Effector CD8-positive, alpha-beta T cell (primary cell): ENCODE data around the gene PFKFB3.
"Not testable (repeated sequence)": the region's sequence is repeated elsewhere in the genome, so short reads cannot be mapped to it uniquely, and the experiment has no call there.

Source experiments
- DNase-seq: peaks from one replicate; lab custom pipeline; 2025; lab: John Stamatoyannopoulos, UW

Gene PFKFB3

DNA sequence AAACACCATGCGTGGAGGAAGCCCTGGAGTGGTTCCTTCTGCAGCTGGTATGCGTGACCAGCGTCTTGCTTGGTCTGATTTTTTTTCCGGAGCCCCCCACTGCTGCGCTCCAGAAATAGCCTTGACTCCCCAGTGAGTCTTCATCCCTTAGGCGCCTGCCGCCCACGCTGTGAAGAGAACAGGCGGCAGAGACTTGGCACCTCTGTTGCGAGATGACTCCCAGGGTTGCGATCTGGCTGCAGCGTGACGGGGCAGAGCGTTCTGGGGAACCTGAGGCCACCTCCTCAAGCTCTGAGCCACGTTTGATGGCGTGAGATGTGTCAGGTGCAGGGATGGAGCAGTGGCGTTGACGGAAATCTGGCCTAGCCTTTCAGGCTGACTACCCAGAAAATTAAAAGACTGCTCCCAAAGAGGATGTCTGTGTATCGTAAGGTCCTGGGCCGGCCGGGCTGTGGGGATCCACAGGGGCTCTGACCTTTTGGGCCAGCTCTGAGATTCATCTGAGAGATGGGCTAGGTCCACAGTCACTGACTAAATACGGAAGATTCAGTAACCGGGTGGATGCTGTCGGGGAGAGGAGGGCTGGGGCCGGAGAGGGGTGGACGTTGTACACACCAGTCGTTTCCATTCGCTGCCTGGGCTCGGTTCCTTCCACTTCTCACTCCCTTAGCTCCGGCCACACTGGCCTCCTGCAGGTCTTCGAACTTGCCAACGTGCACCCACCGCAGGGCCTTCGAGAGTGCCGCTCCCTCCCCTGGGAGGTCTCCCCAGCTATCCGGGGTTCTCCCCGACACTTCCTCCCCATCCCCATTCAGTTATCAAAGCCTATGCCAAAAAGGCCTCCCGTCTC lies 33.8 kb downstream of the PFKFB3 start:
- no peak for DNase-seq

DNA sequence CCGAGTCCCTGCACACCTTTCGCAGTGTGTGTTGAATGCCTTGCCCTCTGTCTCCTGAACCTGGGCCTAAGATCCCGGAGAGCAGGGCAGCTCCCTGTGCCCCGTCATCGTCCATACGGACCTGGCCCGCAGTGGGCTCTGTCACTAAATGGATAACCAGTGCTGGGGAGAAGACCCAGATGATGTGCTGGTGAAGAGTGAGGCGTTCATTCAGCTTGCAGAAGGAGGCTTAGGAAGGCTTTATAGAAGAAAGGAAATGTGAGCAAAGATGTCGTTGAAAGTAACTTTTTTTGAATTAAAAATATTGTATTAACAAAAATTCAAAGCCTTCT lies 34.4 kb downstream of the PFKFB3 start:
- DNase-seq, result no peak

DNA sequence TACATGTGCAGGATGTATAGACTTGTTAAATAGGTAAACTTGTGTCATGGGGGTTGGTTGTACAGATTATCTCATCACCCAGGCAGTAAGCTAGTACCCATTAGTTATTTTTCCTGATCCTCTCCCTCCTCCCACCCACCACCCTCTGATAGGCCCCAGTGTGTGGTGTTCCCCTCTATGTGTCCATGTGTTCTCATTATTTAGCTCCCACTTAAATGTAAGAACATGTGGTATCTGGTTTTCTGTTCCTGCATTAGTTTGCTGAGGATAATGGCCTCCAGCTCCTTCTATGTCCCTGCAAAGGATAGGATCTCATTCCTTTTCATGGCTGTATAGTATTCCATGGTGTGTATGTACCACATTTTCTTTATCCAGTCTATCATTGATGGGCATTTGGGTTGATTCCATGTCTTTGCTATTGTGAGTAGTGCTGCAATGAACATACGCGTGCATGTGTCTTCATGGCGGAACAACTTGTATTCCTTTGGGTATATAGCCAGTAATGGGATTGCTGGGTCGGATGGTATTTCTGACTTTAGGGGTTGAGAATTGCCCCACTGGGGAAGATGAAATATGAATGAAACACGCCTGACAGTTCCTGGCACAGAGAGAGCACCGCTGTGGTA lies 36.0 kb downstream of the PFKFB3 start:
- DNase-seq, result not testable (repeated sequence)

DNA sequence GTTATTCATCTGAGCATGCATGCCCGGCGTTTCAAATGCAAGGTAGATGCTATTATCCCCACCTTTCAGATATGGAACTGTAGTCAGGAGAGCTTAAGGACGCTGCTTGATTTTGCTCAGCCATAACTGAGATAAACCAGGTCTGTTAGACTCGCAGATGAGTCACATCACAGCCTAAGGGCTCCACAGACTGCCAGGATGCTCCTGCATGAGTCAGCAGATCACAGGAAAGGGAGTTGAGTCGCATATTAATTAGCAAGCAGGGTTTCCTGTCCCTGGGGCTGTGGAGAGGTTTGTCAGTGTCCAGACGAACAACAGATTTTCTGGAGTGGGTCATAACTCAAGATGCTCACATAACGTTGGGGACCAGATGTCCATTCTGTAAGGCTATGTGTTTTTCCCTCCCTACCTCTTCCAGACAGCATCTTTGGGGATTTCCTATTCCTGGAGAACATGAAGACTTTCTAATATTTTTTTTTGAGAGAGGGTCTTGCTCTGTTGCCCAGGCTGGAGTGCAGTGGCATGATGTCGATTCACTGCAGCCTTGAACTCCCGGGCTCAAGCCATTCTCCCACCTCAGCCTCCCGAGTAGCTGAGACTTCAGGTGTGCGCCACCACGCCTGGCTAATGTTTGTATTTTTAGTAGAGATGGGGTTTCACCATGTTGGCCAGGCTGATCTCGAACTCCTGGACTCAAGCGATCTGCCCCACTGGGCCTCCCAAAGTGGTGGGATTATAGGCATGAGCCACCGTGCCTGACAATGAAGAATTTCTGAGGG lies 36.7 kb downstream of the PFKFB3 start:
- DNase-seq, result no peak

DNA sequence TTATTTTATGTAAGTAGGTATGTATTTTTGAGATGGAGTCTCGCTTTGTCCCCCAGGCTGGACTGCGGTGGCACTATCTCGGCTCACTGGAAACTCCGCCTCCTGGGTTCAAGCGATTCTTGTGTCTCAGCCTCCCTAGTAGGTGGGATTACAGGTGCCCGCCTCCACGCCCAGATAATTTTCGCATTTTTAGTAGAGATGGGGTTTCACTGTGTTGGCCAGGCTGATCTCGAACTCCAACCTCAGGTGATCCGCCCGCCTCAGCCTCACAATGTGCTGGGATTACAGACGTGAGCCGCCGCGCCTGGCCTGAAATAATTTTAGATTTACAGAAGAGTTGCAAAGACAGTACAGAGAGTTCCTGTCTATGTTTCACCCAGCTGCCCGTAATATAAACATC lies 37.5 kb downstream of the PFKFB3 start:
- DNase-seq, result no peak

DNA sequence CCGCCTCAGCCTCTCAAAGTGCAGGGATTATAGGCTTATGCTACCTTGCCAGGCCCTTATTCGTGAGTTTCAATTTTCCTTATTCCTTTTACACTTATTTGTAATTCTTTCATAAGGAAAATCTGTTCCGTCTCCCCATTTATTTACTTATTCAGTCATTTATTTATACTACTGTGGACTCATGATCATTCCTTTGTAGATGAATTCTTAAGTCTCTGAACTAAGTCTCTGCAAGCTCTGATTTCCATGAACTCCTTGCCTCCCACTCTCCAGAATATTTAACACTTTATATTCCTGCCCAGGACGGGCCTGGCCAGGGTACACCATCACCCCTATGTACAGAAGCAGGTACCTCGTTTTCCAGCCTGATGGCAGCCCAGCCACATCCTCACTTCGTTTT lies 39.4 kb downstream of the PFKFB3 start:
- no peak for DNase-seq

DNA sequence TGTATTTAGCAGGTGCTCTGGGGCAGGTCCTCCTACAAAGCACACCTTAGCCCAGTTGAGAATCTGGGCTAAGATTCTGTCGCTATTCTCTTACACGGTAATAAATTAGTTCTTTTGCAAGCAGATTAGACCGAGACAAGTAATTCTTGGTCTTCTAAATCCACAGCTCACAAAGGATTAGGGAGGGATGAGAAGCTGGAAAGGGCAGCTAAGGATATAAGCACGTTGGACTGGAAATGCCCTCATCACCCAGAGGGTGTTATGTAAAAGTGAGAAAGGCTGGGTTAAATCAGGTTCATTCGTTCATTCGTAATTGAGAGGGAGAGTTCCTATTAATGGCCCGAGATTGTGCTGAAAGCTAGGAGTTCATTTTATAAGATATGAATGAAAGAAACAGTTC lies 41.8 kb downstream of the PFKFB3 start:
- no peak for DNase-seq

DNA sequence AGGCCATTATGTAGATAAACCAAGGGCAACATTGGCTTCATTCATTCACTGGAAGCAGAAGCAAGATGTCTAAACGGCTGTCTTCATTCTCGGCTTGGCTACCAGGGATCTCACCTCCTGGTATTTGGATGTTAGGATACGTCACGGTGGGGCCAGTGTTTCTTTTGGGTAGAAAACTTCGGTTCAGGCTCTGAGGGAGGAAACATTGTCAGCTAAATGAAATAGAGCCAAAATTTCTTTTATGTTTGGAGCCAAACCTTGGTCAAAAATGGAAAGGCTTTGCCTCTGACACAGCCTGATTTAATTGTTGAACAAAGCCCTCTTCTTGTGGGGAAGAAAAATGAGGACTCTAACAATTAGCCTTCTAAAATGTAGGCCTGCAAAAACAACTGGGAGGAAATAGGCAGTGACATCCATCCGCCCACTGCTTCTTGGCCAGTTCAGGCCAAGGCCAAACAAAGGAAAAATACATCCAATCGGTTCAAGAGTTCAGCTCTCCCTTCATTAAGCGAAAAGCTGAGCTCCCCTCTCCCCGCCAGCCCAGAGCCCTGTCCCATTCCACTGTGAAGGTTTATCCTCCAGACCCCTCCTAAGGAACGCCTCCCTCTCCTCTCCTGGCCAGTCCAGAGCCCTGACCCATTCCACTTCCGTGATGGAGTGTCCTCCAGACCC lies 44.4 kb downstream of the PFKFB3 start:
- DNase-seq, result no peak

DNA sequence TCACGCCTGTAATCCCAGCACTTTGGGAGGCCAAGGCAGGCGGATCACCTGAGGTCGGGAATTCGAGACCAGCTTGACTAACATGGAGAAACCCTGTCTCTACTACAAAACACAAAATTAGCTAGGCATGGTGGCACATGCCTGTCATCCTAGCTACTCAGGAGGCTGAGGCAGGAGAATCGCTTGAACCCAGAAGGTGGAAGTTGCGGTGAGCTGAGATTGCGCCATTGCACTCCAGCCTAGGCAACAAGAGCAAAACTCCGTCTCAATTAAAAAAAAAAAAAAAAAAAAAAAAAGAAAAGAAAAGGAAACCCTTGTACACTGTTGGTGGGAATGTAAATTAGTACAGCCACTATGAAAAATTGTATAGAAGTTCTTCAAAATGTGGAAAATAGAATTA lies 46.2 kb downstream of the PFKFB3 start:
- not testable (repeated sequence) for DNase-seq

DNA sequence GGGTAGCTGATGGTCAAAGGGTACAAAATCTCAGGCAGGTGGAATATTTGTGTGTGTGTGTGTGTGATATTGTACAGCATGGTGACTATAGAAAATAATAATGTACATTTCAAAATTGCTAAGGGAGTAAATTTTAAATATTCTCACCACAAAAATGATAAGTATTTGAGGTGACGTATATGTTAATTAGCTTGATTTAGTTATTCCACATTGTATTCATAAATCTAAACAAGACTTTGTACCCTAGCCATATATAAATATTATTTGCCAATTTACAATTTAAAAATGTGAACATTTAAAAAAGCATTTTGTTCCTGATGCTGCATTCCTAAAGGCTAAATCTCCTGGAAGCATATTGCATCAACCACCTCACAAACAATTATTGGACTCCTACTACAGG lies 47.0 kb downstream of the PFKFB3 start:
- DNase-seq, result no peak

DNA sequence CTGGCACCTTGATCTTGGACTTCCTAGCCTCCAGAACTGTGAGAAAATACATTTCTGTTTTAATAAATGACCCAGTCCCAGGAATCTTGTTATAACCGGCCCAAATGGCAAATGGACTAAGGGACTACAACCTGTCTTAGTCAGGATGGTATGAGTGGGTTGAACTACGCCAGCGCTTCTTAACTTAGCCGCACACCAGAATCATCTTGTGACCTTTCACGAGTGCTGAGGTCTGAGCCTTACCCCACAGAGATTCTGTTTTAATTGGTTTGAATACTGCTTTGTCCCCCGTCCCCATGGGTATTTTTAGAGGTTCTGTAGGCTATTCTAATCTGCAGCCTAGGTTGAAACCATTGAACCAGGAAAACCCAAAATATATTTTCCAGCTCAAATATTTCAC lies 48.0 kb downstream of the PFKFB3 start:
- no peak for DNase-seq

DNA sequence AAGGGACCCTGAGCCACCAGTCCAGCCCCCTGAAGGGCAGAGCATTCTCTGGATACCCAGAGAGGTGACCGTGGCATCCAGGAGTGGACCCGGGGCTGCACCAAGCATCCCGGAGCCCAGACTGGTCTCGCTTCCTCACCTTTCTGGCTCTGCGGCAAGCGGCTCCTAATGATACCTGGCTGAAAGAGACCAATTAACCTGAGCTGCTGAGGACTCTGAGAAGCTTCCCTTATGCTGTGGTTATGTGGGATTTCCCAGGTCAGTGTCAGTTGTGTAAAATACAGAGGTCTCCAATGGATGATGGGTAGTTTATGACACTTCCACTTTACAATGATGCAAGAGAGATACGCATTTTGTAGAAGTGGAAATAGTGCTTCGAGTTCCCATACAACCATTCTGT lies 51.5 kb downstream of the PFKFB3 start:
- DNase-seq, result no peak

DNA sequence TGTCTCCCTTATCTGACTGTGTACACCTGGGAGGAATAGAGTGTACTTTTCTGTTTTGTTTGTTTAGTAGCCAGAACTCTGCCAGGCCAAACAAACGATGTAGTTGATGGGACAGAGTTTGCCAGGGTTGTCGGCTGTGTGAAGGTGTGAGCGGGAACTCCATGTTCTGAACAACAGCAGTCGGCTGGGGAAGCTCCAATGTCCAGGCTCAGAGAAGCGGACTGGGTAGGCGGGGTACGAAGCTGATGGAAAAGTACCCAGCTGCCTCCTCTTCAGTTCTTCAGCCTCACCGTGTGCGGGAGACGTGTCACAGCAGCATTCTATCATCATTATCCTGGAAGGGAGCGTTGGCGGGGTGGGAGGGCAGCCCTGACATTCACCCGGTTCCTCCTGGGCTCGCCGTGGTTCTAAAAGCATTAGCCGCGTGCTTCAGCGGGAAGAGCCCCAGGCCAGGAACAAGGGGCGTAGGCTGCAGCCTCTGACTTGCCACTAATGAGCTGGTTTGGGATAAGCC lies 52.9 kb downstream of the PFKFB3 start:
- no peak for DNase-seq

DNA sequence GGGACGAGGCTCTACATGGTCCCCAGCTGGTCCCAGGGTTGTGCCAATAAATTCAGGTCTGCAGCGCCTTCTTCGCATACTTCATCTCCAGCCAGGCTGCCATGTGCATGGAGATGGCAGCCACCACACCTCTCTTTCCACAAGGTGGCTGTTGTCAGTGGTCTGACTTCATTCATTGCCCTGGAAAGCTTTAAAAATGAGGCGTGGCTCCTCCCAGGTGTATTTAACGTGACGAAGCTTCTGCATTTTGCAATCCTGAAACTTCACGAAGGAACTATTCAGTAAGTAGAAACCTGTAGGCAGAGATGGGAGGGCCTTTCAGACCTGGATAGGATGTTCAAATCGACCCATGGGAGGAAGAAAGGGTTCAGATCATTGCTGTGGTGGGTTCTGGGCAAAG lies 53.7 kb downstream of the PFKFB3 start:
- DNase-seq, result no peak

DNA sequence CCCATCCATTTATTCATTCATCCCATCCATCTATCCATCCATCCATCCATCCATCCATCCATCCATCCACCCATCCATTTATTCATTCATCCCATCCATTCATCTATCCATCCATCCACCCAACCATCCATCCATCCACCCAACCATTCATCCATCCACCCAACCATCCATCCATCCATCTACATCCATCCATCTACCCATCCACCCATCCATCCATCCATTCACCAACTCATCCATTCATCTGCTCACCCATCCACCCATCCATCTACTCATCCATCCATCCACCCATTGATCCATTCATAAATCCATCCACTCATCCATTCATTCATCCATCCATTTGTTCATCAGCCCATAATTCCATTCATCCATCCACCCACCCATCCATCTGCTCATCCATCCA lies 56.4 kb downstream of the PFKFB3 start:
- DNase-seq, result no peak

DNA sequence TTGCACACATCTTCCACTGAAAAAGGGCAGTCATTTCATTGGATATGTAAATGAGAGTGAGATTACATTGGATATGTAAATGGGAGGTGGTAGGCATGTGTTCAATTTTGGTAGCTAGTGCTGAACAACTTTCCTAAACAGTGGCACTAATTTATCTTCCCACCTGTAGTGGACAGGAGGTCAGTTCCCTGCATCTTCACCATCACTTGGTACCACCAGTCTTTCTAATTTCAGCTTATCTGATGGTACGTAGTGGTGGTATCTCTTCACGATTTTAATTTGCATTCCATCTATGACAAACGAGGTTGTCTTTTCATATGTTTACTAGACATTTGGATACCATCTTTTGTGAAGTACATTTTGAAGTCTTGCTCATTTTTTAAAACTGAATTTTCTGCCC lies 58.1 kb downstream of the PFKFB3 start:
- DNase-seq, result no peak

DNA sequence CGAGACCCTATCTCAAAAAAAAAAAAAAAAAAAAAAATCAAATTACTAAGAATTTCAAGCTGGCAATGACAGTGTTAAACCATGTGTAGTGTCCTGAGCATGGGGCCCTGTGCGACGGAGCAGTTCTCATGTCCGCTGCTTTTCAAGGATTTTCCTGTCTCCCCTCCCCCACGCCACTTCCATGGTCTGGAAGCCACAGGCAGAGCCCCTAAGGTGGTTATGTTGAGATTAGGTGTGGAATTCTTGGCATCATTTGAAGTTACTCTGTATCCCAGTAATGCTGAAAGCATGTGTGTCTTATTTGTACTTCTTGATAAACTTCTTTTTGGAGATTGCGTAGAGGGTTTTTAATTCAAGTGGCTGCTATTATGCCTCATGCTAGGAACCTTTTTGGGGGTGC lies 65.2 kb downstream of the PFKFB3 start:
- DNase-seq, result no peak

DNA sequence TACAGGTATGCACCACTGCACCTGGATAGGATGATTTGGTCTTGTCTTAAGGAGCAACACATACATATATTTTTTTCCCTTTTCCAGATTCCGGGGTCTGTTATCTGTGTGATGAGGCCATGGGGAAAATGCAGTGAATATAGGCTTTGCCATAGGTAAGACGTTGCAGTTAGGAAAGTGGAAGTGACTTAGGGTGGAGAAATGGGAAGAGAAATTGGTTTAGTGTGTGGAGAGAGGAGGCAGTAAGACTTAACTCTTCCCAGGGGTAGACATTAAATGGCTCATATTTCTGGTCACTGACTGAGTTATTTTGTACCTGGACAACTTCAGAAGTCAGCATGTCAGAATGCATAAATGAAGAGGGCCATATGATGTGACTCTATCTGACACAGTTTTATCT lies 66.7 kb downstream of the PFKFB3 start:
- no peak for DNase-seq

DNA sequence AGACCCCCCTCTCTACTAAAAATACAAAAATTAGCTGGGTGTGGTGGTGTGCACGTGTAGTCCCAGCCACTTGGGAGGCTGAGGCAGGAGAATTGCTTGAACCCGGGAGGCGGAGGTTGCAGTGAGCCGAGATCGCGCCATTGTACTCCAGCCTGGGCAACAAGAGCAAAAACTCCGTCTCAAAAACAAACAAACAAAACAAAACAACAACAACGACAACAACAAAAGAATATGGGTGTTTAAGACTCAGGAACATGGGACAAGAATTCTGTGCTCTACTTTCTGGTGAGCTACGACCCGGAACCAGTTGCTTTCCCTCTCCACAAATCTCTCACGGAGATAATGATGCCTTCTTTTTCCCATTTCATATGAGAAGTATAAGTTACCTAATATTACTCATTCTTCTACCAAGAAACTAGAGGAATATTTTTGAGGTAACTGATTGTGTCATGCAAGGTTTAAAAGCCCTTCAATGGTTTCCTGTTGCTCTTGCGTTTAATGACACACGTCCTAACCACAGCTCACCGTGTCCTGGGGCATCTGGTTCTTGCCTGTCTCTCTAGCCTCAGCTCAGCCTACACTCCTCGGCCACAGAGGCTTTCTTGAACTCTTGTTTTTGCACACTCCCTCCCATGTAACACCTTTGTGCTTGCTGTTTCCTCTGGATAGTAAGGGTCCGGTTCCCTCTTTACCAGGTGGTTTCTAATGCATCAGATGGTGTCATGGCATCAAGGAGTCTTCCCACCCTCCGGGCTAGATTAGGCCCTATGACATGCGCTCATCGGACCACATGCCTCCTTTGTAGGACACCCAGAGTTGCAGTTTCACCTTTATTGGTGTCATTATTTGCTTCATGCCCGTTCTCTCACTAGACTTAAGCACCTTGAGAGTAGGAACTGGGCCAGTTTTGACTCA lies 67.5 kb downstream of the PFKFB3 start:
- DNase-seq, result no peak

DNA sequence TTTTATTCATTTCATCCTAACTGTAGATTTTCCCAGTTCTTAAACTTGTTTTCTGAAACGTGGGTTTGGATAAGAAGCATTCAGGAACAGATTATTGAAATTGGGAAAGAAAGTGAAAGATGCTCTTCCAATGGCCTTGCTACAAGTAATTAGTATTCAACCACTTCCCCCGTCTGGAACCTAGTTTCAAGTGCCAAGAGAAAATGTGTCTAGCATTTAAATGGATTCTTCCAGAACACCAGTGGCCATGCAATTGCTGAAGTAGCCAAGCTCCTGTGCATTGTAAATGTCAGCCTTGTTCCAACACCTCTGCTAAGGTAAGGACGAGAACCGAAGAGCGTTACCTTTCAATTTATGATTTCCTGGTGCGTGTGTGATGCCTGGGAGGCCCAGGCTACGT lies 68.2 kb downstream of the PFKFB3 start:
- no peak for DNase-seq

DNA sequence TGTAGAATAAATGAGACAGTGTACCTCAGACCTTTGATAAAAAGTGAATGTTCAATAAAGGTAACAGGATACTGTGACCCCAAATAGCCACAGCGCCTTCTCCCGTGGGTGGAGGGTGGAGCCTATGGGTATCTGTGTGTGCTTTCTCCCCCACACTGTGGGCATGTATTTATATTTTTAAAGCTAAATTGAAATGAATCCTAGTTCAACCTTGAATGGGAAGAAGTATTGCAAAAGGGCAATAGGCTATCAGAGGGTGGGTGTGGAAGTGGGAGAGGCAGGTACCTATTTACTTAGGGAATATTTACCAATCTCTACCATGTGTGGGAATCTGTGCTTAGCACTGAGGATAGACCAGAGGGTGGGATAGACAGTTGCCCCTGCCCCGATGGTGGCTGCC lies 68.9 kb downstream of the PFKFB3 start:
- no peak for DNase-seq
